ENCODE results near the gene FEZ2.
"Not testable (repeated sequence)": the region's sequence is repeated elsewhere in the genome, so short reads cannot be mapped to it uniquely, and the experiment has no call there.

Gene FEZ2

DNA sequence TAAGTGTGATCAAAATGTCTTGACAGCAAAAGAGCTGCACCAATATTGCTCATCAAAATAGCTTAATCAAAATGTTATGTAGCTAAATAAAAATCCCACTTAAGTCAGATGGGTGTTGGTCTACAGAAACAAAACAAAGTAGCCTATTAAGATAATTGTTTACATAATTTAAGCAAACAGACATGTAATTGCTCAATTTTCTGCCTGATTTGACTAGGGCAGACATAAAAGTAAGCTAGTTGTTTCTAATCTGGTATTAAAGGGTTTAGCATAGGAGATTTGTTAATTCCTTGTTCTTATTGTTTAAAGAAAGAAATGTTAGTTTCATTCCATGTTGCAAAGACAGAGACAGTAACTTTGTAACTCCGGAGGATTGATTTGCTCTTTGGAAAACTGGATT, 11.5 kb upstream of the FEZ2 start:
- H3K4me3 ChIP-seq (ENCODE audit: control insufficient read depth, low read depth, low read length) = no peak overlapping the region
- no peak for DNase-seq (ENCODE audit: low read depth)
- TF ChIP-seq, protein P1, sequence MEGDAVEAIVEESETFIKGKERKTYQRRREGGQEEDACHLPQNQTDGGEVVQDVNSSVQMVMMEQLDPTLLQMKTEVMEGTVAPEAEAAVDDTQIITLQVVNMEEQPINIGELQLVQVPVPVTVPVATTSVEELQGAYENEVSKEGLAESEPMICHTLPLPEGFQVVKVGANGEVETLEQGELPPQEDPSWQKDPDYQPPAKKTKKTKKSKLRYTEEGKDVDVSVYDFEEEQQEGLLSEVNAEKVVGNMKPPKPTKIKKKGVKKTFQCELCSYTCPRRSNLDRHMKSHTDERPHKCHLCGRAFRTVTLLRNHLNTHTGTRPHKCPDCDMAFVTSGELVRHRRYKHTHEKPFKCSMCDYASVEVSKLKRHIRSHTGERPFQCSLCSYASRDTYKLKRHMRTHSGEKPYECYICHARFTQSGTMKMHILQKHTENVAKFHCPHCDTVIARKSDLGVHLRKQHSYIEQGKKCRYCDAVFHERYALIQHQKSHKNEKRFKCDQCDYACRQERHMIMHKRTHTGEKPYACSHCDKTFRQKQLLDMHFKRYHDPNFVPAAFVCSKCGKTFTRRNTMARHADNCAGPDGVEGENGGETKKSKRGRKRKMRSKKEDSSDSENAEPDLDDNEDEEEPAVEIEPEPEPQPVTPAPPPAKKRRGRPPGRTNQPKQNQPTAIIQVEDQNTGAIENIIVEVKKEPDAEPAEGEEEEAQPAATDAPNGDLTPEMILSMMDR (IDR thresholded peaks at IDR 0.05; ENCODE audit: control insufficient read depth, insufficient read depth, low read depth, low read length, missing control alignments) = no peak

DNA sequence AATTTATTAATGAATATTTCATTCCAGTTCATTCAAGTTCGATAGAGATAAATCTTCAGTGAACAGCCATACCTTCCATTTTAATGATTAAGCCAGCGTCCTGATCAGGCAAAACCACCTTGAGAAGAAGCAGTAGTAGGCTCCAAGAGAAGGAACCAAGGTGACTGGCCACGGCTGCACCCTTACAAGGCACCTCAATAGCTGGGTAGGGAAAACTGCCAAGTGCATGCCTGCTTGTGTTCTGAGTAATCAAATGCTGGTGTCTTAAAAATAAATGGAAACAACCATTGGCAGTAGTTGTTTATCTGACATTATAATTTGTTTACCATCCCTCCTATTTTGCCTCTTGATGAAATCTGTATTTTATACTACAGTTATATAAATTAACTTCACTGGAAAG, 10.0 kb upstream of the FEZ2 start:
- TF ChIP-seq, protein P1 (IDR thresholded peaks at IDR 0.05; ENCODE audit: control insufficient read depth, insufficient read depth, low read depth, low read length, missing control alignments) = no peak
- no peak overlapping the region for H3K4me3 ChIP-seq (ENCODE audit: control insufficient read depth, low read depth, low read length)
- no peak for DNase-seq (ENCODE audit: low read depth)

- no peak for DNase-seq (ENCODE audit: low read depth)
- TF ChIP-seq, protein P1 (IDR thresholded peaks at IDR 0.05; ENCODE audit: control insufficient read depth, insufficient read depth, low read depth, low read length, missing control alignments) = no peak
- no peak overlapping the region for H3K4me3 ChIP-seq (ENCODE audit: control insufficient read depth, low read depth, low read length)
These were observed 9.0 kb upstream of the FEZ2 start for GRCh38 chr2:36606925-36607324.

GRCh38 chr2:36605273-36605672, 7.3 kb upstream of the FEZ2 start:
- DNase-seq (ENCODE audit: low read depth) = no peak
- TF ChIP-seq, protein P1 (IDR thresholded peaks at IDR 0.05; ENCODE audit: control insufficient read depth, insufficient read depth, low read depth, low read length, missing control alignments) = no peak
- no peak overlapping the region for H3K4me3 ChIP-seq (ENCODE audit: control insufficient read depth, low read depth, low read length)

DNA sequence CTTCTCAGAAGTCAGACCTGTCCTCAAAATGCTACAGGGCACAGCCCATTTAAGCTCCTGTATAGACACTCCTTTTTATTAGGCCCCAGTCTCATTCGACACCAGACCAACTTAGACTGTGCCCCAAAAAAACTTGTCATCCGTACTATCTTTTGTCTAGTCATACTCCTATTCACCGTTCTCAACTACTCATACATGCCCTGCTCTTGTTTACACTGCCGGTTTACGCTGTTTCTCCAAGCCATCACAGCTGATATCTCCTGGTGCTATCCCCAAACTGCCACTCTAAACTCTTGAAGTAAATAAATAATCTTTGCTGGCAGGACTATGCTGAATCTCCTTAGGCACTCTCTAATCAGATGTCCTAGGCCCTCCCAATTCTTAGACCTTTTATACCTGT, 5.7 kb upstream of the FEZ2 start:
- not testable (repeated sequence) for DNase-seq (ENCODE audit: low read depth); H3K4me3 ChIP-seq (ENCODE audit: control insufficient read depth, low read depth, low read length)

GRCh38 chr2:36597003-36597531, 901 bp downstream of the FEZ2 start:
- TF ChIP-seq, protein P1 (IDR thresholded peaks at IDR 0.05; ENCODE audit: control insufficient read depth, insufficient read depth, low read depth, low read length, missing control alignments) = no peak
- DNase-seq (ENCODE audit: low read depth) = no peak

DNA sequence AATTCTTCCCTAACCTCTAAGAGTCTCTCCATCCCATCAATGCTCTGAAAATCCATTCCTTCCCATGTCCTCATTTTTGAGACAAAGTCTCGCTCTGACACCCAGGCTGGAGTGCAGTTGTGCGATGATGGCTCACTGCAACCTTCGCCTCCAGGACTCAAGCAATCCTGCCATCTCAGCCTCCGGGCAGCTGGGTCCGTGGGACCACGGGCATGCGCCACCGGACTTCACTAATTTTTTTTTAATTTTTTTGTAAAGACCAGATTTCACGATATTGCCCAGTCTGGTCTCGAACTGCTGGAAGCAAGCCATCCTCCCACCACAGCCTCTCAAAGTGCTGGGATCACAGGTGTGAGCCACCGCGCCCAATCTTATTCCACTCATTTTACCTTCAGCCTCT, 1.6 kb downstream of the FEZ2 start:
- H3K4me3 ChIP-seq (ENCODE audit: control insufficient read depth, low read depth, low read length) = peak overlapping the region; percentile 76
- no peak for DNase-seq (ENCODE audit: low read depth)
- TF ChIP-seq, protein P1 (IDR thresholded peaks at IDR 0.05; ENCODE audit: control insufficient read depth, insufficient read depth, low read depth, low read length, missing control alignments) = no peak

More at GRCh38 chr2:36597003-36597531, 901 bp downstream of the FEZ2 start:
- H3K4me3 ChIP-seq (ENCODE audit: control insufficient read depth, low read depth, low read length) = peak overlapping the region; percentile 76

Measured in AG09309 (cell line).